ENCODE results near the gene DNAJC9.

- TF ChIP-seq POLR2A (IDR thresholded peaks at IDR 0.05) = no peak
- no peak for TF ChIP-seq CTCF (IDR thresholded peaks at IDR 0.05)
Observed at GRCh38 chr10:73233883-73234282, 13.2 kb downstream of the DNAJC9 start.

Data from adrenal gland (tissue), 5 donors.